Subcutaneous abdominal adipose tissue (tissue), 5 donors: Measurements from ENCODE around the gene OR2AE1.
"Not testable (repeated sequence)": the region's sequence is repeated elsewhere in the genome, so short reads cannot be mapped to it uniquely, and the experiment has no call there.

ENCODE experiments used
- H3K27ac ChIP-seq: one replicate; pipeline ENCODE4 v1.7.0; 2013; ENCODE audit warnings: low read depth, mild to moderate bottlenecking, inconsistent platforms, low read length, moderate library complexity
- H3K27me3 ChIP-seq, 5 donors: one replicate each; pipeline ENCODE4 v1.7.0; 2013; ENCODE audit warnings: low read length in 5 of 5, inconsistent platforms in 1 of 5; ENCODE audit not compliant: control insufficient read depth in 5 of 5, insufficient read depth in 4 of 5
- H3K36me3 ChIP-seq, 5 donors: one replicate each; pipeline ENCODE4 v1.7.0; 2013; ENCODE audit warnings: low read length in 5 of 5; ENCODE audit not compliant: control insufficient read depth in 5 of 5, insufficient read depth in 5 of 5
- H3K4me1 ChIP-seq, 5 donors: one replicate each; pipeline ENCODE4 v1.7.0; 2013; ENCODE audit warnings: low read length in 5 of 5, mild to moderate bottlenecking in 3 of 5, moderate library complexity in 1 of 5; ENCODE audit not compliant: control insufficient read depth in 5 of 5, insufficient read depth in 5 of 5
- H3K4me3 ChIP-seq, 5 donors: one replicate each; pipeline ENCODE4 v1.7.0; 2013; ENCODE audit warnings: low read length in 5 of 5, low read depth in 1 of 5
- H3K9ac ChIP-seq, 5 donors: one replicate each; pipeline ENCODE4 v1.7.0; 2013; ENCODE audit warnings: low read length in 5 of 5, mild to moderate bottlenecking in 4 of 5, moderate library complexity in 3 of 5
- H3K9me3 ChIP-seq, 5 donors: one replicate each; pipeline ENCODE4 v1.7.0; 2013; ENCODE audit warnings: low read length in 5 of 5; ENCODE audit not compliant: control insufficient read depth in 5 of 5
- donor health status: healthy.
- donor health status: healthy.
- donor health status: healthy.
- donor health status: healthy.
- donor health status: healthy.

Gene OR2AE1

DNA sequence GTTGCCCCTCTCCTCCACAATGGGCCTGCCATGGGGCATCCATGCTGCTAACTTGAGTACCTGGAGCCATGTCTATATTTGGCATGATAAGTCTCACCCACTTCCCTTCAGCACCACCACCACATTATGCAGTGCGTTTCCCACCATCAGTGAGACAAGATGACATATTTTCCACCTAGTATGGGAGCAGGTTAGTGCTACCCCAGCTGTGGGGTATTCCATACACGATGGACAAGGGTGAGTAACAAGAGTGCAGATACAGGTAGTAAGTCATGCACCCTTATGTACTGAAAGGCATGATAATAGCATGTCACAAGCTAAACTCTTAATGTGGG lies 21.2 kb upstream of the OR2AE1 start:
- Histone ChIP-seq H3K4me1 (no peaks in the 10 kb centered on the region), H3K9ac (no peak overlapping the region), H3K27ac (no peak overlapping the region), H3K4me3 (no peak overlapping the region), H3K36me3 (peaks cover 23 to 49% (median 37%) of the 10 kb centered on the region in 5 donors), H3K27me3 (no peaks in the 10 kb centered on the region), H3K9me3 (no peaks in the 10 kb centered on the region)

DNA sequence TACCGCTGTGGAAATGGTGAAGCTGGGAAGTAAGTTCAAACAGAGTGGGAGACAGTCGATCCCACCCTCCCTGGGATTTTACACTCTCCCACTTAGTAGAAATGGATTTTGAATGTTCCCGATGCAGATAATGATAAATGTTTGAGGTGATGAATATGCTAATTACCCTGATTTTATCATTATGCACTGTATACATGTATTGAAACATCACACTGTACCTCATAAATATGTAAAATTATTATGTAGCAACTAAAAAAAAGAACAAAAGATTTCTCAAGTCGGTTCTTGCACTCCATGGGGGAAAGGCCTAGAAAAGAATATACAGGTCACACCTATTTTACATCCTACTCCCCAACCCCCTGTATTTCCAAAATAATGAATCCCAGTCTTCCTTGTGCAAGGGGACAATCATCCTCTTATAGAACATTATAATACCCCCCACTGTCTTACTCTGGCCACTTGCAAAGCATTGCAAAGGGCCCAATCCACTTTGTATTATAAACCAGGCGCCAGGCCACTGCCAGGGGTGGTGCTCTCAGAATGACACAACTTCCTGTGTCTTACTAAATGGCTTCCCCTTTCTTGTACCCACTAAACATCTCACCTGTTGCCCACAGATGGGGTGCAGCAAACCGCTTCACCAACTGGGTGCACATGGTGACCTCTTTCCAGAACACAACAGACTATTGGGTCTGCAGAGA lies 20.6 kb upstream of the OR2AE1 start:
- H3K27ac ChIP-seq: no peak overlapping the region
- no peak overlapping the region for H3K9ac ChIP-seq
- H3K36me3 ChIP-seq: peaks cover 18 to 47% (median 34%) of the 10 kb centered on the region in 5 donors
- no peaks in the 10 kb centered on the region for H3K27me3 ChIP-seq
- no peaks in the 10 kb centered on the region for H3K9me3 ChIP-seq
- no peak overlapping the region for H3K4me3 ChIP-seq
- H3K4me1 ChIP-seq: no peaks in the 10 kb centered on the region

DNA sequence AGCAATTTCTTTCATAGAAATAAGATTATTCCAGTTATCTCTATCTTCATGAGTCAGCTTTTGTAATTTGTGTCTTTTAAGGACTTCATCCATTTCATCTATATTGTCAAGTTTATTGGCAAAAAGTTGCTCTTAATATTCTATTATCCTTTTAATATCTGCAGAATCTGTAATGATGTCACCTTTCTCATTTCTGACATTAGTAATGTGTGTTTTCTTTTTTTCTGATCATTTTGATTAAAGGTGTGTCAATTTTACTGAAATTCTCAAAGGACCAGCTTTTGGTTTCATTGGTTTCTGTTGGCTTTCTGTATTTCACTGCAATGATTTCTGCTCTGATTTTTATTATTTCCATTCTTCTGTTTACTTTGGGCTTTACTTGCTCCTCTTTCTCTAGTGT lies 17.9 kb upstream of the OR2AE1 start:
- Histone ChIP-seq H3K27ac (no peak overlapping the region), H3K4me3 (no peak overlapping the region), H3K9ac (no peak overlapping the region), H3K27me3 (no peaks in the 10 kb centered on the region), H3K9me3 (no peaks in the 10 kb centered on the region), H3K4me1 (no peaks in the 10 kb centered on the region), H3K36me3 (peaks cover 18 to 43% (median 33%) of the 10 kb centered on the region in 5 donors)

DNA sequence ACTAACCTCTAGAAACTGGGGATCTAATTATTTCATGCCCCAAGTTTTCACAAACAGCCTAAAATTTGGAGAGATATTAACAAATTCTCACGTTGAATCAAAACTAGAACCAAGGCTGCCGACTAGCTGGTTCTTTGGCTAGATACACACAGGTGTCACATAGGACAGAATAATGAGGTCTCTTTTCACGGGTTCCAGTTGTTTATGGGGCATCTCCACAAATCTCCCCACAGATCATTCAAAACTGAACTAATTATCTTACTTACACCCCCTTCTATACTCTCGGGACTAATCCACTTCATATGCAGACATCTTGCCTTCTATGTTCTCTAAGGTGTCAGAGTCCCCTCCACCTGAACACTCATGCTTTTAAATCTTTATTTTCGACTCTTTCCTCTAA lies 16.4 kb upstream of the OR2AE1 start:
- no peak overlapping the region for H3K4me3 ChIP-seq
- H3K9ac ChIP-seq: no peak overlapping the region
- H3K27ac ChIP-seq: no peak overlapping the region
- peaks cover 24 to 39% (median 34%) of the 10 kb centered on the region in 5 donors for H3K36me3 ChIP-seq
- H3K27me3 ChIP-seq: no peaks in the 10 kb centered on the region
- H3K4me1 ChIP-seq: no peaks in the 10 kb centered on the region
- no peaks in the 10 kb centered on the region for H3K9me3 ChIP-seq

DNA sequence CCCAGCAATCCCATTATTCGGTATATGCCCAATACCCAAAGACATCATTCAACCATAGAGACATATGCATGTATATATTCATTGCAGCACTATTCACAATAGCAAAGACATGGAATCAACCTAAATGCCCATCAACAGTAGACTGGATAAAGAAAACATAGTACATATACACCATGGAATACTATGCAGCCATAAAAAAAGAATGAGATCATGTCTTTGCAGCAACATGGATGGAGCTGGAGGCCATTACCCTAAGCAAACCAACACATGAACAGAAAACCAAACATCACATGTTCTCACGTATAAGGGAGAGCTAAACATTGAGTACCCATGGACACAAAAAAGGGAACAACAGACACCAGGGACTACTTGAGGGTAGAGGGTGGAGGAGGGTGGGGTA lies 13.5 kb upstream of the OR2AE1 start:
- not testable (repeated sequence) for H3K9ac ChIP-seq

DNA sequence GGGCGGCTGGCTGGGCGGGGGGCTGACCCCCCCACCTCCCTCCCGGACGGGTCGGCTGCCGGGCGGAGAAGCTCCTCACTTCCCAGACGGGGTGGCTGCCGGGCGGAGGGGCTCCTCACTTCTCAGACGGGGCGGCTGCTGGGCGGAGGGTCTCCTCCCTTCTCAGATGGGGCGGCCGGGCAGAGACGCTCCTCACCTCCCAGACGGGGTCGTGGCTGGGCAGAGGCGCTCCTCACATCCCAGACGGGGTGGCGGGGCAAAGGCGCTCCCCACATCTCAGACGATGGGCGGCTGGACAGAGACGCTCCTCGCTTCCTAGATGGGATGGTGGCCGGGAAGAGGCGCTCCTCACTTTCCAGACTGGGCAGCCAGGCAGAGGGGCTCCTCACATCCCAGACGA lies 11.5 kb upstream of the OR2AE1 start:
- H3K27me3 ChIP-seq, H3K9me3 ChIP-seq, H3K4me3 ChIP-seq, H3K9ac ChIP-seq, H3K27ac ChIP-seq, H3K4me1 ChIP-seq: not testable (repeated sequence)
- H3K36me3 ChIP-seq: peaks cover 24 to 34% (median 31%) of the 10 kb centered on the region in 5 donors

More for the DNA sequence above, 13.5 kb upstream of the OR2AE1 start:
- not testable (repeated sequence) for H3K27ac ChIP-seq, H3K9me3 ChIP-seq, H3K27me3 ChIP-seq, H3K4me3 ChIP-seq, H3K4me1 ChIP-seq
- H3K36me3 ChIP-seq: peaks cover 24 to 34% (median 31%) of the 10 kb centered on the region in 5 donors

DNA sequence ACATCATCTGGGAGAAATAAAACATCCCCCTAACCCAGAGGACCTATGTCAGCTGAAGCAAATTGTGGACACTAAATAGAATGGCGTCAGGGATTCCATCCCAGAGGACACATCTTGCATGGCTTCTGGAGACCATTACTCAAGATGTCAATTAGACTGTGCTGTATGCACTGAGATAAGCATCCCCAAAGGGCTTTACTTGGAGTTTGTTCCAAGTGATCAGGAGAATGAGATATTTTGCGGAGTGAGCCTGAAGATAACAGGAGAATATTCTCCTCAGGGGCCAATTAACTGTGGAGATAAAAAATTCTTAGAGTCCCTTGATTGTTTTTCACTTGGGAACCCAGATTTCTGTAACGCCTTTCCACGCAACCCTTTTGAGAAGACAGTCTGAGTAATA lies 4.5 kb upstream of the OR2AE1 start:
- Histone ChIP-seq H3K4me1 (no peaks in the 10 kb centered on the region), H3K27ac (no peak overlapping the region), H3K4me3 (no peak overlapping the region), H3K9me3 (no peaks in the 10 kb centered on the region), H3K36me3 (peaks cover 0 to 4% (median 3%) of the 10 kb centered on the region in 5 donors), H3K9ac (no peak overlapping the region), H3K27me3 (no peaks in the 10 kb centered on the region)

DNA sequence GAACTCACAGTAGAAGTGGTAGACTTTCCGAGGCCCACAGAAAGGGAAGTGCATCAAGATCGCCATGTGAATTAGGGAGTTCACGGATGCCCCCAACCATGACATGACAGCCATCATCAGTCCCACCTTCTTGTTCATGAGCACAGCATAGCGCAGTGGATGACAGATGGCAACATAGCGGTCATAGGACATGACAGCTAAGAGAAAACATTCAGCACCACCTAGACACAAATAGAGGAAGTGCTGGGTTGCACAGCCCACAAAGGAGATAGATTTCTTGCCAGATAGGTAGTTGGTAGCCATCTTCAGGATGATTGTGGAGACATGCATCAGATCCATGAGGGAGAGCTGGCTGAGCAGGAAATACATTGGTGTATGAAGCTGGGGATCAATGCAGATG lies 342 bp downstream of the OR2AE1 start:
- peaks cover 0 to 10% (median 4%) of the 10 kb centered on the region in 5 donors for H3K36me3 ChIP-seq
- H3K9ac ChIP-seq: no peak overlapping the region
- no peaks in the 10 kb centered on the region for H3K9me3 ChIP-seq
- no peaks in the 10 kb centered on the region for H3K27me3 ChIP-seq
- H3K27ac ChIP-seq: no peak overlapping the region
- H3K4me1 ChIP-seq: no peaks in the 10 kb centered on the region
- H3K4me3 ChIP-seq: no peak overlapping the region

DNA sequence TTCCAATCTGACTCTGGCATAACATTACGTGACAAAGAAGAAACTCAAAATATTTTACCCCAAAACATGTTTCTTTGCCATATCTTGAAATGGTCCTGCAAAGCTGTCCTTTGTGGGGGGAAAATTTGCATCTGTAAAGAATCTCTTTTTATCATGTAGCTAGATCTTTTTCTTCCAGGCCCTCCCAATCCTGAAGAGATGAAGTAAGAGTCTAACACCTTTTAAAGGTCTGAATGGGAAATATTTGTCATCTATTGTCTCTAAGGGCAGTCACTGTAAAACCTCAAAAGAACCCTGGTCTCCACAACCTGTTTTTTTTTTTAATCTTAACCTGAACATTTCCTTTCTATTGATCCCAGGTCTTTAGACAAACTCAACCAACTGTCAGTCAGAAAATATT lies 8.6 kb downstream of the OR2AE1 start:
- Histone ChIP-seq H3K36me3 (no peaks in the 10 kb centered on the region), H3K4me1 (no peaks in the 10 kb centered on the region), H3K27me3 (no peaks in the 10 kb centered on the region), H3K27ac (no peak overlapping the region), H3K9me3 (peaks cover 0 to 8% (median 0%) of the 10 kb centered on the region in 5 donors), H3K9ac (no peak overlapping the region), H3K4me3 (no peak overlapping the region)

DNA sequence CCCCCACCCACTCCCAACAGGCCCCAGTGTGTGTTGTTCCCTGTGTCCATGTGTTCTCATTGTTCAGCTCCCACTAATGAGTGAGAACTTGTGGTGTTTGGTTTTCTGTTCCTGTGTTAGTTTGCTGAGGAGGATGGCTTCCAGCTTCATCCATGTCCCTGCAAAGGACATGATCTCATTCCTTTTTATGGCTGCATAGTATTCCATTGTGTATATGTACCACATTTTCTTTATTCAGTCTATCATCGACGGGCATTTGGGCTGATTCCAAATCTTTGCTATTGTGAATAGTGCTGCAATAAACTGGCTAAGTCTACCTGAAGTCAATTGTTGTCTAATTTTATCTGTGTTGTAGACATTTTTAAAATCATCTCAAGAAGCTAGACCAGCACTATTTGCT lies 9.4 kb downstream of the OR2AE1 start:
- H3K4me1 ChIP-seq, H3K9me3 ChIP-seq: not testable (repeated sequence)

More for the DNA sequence above, 9.4 kb downstream of the OR2AE1 start:
- not testable (repeated sequence) for H3K9ac ChIP-seq, H3K27me3 ChIP-seq, H3K36me3 ChIP-seq, H3K4me3 ChIP-seq, H3K27ac ChIP-seq
